ENCODE results near the gene HEPACAM2.

The HEPACAM2 gene

DNA sequence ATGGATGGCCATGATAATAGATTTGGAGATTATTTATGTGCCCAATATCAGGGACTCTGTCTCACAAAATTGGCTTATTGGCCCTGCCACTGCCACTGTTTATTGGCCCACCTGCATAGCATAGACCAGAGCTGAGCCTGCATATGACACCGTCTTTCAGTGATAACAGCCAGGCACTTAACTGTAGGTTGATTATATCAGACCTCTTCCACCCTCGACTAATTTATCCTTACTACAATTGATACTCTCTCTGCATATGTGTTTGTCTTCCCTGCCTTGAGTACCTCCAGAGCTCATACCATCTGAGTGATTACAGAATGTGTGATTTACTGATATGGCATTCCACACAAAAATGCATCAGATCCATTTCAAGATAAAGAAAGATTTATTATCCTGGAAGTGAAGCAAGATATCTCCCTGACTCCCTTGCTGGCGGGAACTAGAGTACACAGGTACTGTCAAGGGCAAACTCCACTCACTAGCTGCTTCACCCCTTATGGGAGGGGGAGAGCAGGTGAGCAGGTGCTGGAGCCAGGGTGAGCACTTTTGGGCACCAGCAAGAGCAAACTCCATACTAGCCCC lies 65.0 kb downstream of the HEPACAM2 start:
- H3K4me3 ChIP-seq (ENCODE audit: control insufficient read depth, low read depth, low read length) = no peak overlapping the region
- DNase-seq (ENCODE audit: low read depth) = no peak
- TF ChIP-seq, protein P1, sequence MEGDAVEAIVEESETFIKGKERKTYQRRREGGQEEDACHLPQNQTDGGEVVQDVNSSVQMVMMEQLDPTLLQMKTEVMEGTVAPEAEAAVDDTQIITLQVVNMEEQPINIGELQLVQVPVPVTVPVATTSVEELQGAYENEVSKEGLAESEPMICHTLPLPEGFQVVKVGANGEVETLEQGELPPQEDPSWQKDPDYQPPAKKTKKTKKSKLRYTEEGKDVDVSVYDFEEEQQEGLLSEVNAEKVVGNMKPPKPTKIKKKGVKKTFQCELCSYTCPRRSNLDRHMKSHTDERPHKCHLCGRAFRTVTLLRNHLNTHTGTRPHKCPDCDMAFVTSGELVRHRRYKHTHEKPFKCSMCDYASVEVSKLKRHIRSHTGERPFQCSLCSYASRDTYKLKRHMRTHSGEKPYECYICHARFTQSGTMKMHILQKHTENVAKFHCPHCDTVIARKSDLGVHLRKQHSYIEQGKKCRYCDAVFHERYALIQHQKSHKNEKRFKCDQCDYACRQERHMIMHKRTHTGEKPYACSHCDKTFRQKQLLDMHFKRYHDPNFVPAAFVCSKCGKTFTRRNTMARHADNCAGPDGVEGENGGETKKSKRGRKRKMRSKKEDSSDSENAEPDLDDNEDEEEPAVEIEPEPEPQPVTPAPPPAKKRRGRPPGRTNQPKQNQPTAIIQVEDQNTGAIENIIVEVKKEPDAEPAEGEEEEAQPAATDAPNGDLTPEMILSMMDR (IDR thresholded peaks at IDR 0.05; ENCODE audit: control insufficient read depth, insufficient read depth, low read depth, low read length, missing control alignments) = no peak

DNA sequence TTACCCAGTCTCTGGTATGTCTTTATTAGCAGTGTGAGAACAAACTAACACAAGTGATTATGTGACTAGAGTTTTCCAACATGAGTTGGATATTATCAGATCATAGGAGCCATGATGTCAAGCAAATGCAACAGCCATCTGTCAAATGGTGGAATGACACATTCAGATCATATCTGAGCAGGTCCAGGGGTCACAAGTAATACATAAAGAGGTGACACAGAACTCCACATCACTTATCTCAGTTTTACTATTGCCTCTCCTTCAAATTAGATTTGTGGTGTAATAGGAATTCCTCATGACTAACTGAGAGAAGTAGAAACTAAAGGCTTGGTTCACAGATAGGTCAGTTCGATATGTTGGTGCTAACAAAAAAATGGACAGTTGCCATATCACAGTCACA lies 65.9 kb downstream of the HEPACAM2 start:
- no peak overlapping the region for H3K4me3 ChIP-seq (ENCODE audit: control insufficient read depth, low read depth, low read length)
- TF ChIP-seq, protein P1 (IDR thresholded peaks at IDR 0.05; ENCODE audit: control insufficient read depth, insufficient read depth, low read depth, low read length, missing control alignments) = no peak

DNA sequence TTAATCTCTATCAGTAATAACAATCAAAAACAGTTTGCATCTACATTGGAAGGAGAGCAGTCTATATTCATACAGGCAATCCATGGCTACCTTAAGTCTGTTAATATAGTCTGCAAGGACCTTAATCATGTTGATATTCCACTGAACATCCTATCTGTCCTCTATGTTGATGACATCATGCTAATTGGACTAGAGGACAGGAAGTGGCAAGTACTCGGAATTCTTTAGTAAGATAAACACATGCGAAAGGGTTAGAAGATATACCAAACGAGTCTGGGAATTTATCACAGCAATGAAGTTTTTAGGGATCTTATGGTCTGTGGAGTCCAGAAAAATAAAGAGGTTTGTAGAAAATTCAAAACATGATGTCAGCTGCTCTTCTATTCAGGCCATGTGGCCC lies 66.8 kb downstream of the HEPACAM2 start:
- no peak for DNase-seq (ENCODE audit: low read depth)
- TF ChIP-seq, protein P1 (IDR thresholded peaks at IDR 0.05; ENCODE audit: control insufficient read depth, insufficient read depth, low read depth, low read length, missing control alignments) = no peak
- no peak overlapping the region for H3K4me3 ChIP-seq (ENCODE audit: control insufficient read depth, low read depth, low read length)

More for the DNA sequence above, 65.9 kb downstream of the HEPACAM2 start:
- no peak for DNase-seq (ENCODE audit: low read depth)

DNA sequence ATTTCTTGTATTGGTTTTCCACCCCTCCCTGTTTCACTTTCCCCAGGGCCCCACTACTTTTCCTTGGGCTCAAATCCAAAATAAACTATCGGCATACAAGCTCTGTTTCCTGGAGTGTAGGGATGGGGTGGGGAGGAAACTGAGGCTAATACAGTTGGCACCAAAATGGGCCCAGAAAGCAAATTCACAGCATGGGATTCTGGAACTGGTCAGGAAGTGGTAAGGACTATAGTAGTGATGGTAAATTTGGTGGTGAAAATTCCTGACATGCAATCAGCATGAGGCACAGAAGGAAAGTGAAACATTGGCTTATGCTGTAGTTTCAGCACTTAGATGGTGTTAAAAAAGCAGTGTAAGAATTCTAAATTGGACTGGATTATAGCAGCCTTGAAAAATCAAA lies 69.4 kb downstream of the HEPACAM2 start:
- TF ChIP-seq, protein P1 (IDR thresholded peaks at IDR 0.05; ENCODE audit: control insufficient read depth, insufficient read depth, low read depth, low read length, missing control alignments) = no peak
- no peak overlapping the region for H3K4me3 ChIP-seq (ENCODE audit: control insufficient read depth, low read depth, low read length)

DNA sequence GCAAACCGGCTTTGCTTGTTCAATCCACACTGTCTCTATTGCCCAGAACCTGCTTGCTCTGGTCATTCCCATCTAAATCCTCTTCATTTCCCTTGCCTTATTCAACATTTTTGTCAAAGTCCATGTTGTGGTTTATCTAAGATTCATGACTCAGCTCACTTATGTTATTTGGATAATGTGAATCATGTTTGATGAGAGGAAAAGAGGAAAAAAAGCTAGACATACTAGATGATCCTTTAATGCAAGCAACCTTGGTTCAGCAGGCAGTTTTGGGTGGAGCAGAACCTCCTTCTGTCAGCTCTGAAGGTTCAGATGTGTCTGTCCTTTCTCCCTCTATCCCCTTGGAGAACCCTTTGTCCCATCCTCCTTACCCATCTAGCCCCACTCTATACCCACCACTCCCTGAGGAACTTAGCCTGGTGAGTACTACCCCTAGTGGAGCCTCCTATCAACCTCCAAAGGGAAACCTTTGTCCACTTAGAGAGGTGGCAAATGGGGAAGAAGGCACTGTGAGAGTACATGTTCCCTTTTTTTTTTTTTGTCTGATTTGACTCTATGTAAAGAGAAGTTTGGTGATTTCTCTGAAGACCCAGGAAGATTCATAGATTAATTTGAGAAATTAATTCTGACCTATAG lies 76.0 kb downstream of the HEPACAM2 start:
- H3K4me3 ChIP-seq (ENCODE audit: control insufficient read depth, low read depth, low read length) = no peak overlapping the region
- no peak for DNase-seq (ENCODE audit: low read depth)
- TF ChIP-seq, protein P1 (IDR thresholded peaks at IDR 0.05; ENCODE audit: control insufficient read depth, insufficient read depth, low read depth, low read length, missing control alignments) = peak; percentile 6

More for the DNA sequence above, 69.4 kb downstream of the HEPACAM2 start:
- no peak for DNase-seq (ENCODE audit: low read depth)

DNA sequence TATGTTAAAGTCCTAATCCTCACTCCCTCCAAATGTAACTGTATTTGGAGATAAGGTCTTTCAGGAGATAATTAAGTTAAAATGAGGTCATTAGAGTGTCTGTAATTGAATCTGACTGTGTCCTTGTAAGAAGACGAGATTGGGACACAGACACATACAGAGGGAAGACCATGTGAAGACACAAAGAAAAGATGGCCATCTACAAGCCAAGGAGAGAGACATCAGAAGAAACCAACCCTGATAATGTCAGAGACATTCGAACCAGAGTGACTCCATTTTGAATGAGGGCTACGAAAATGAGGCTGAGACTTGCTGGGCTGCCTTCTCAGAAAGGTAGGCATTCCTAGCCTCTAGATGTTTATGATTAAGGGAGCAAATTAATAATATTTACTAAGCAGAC lies 77.5 kb downstream of the HEPACAM2 start:
- no peak for DNase-seq (ENCODE audit: low read depth)
- no peak overlapping the region for H3K4me3 ChIP-seq (ENCODE audit: control insufficient read depth, low read depth, low read length)
- TF ChIP-seq, protein P1 (IDR thresholded peaks at IDR 0.05; ENCODE audit: control insufficient read depth, insufficient read depth, low read depth, low read length, missing control alignments) = no peak
